NCI-H2171 (cell line): ENCODE data around the gene GPC6.
"Not testable (repeated sequence)": the region's sequence is repeated elsewhere in the genome, so short reads cannot be mapped to it uniquely, and the experiment has no call there.

Source experiments
- DNase-seq: peaks from one replicate; lab custom pipeline; 2025; lab: John Stamatoyannopoulos, UW

GPC6 gene

DNA sequence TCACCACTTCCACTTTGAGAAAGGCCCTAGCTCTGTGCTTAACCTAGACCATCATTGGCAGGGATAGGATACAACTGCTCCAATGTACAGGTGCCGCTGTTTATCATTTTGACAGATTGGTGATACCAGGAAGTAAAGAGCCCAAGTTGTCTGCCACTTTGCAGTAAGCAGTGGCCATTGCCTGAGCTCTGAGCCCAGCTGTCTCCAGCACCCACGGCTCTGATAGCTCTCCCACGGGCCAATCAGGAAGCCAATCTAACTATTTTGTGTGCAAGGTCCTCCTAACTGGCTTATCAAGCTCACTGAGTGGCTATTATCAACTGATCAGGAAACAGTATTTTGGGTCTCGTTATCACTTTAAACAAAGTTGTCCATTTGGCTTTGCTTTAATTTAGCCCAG is 1071.7 kb downstream of the GPC6 start:
- DNase-seq: no peak

DNA sequence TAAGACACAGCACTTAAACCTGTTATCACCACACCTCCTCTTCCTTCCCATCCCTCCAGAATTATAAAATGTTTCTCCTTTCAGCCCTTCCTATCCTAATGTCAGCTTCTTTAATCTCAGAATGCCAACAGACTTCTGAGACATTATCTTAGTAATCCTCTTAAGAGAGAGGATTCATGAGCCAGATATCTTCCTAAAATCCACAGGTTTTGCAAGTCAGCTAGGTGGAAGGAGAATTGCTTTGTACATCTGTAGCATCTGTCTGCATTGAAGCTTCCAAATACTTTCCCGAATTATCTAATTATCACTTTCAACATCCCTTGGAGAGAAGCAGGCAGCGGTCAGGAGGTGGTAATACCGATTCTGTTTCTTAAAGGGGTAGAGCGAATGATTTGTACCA is 1073.8 kb downstream of the GPC6 start:
- no peak for DNase-seq

DNA sequence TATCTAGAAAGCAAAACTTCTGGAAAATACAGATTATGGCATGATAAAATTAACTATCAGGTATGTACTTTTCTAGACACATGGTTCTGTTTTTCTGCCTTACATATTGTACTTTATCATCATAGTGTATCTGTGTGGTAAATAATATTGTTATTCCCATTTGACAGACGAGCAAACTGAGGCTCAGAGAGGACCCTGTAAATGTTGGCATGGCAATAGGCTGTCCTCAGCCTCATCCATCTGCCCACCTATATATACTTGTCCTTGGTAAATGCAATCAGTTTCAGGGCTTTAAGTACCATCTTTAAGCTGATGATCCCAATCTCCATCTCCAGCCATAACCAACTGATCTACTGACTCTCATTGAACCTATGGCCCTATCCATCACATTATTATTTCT is 1074.9 kb downstream of the GPC6 start:
- DNase-seq: no peak

DNA sequence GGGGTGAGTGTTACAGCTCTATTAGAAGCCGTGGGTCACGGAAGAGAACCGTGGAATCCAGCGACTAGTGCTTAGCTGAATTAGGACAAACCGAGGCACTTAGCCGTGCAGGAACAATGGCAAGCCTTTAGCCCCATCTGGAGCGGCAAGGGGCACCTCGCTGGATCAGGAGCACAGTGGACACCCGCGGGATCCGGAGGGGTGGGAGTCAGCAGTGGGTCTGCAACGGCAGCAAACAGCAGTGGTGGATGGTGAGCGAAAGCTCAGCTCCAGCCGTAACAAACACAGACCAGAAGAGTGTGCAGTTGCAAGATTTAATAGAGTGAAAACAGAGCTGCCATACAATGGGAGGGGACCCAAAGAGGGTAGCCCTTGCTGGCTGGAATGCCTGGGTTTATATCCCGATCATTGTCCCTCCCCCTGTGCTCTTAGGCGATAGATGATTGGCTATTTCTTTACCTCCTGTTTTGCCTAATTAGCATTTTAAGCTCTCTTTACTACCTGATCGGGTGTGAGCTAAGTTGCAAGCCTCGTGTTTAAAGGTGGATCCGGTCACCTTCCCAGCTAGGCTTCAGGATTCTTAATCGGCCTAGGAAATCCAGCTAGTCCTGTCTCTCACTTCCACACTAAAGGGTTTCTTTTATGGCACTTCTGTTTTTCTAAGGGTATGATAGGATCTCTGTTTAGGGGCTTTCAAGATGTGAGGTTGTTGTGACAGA is 1076.4 kb downstream of the GPC6 start:
- DNase-seq: not testable (repeated sequence)

DNA sequence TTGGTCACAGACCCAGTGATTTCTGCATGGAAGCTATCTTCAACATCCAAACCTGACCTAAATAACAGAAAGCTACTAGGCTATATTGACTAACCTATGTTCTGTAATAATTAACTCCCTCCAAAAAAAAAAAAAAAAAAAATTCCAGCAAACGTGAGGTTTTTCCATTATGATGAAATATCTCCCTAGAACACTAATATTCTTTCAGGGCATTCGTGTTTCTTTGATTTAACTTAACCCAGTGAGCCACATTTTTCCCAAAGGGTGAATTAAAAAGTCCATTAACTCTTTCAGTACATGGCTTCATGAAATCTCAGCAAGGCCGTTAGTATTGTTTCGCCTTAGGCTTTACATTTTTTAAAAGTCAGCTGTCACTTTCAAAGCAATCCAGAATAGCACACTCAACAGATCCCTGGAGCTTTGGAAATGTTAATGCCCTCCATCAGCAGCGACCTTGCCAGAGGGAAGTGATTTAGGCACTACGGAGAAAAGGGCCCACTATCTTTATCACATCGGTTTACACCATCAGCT is 1077.1 kb downstream of the GPC6 start:
- DNase-seq: no peak

DNA sequence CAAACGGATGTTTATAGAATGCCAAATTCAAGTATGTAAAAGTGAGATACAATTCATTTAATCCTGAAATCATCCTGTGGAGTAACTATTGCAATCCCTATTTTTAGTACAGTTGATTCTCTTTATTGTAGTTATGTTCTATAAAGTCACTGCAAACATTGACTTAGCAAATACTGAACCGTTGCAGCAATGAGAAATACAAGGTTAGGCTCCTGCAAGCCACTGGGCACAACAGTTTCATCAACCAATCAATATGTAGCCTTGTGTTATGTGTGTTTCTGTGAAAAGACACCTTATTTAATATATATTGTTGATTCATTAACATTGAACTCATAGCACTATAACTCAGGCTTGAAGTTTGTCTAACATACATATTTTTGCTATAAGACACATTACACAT is 1078.4 kb downstream of the GPC6 start:
- DNase-seq: no peak

DNA sequence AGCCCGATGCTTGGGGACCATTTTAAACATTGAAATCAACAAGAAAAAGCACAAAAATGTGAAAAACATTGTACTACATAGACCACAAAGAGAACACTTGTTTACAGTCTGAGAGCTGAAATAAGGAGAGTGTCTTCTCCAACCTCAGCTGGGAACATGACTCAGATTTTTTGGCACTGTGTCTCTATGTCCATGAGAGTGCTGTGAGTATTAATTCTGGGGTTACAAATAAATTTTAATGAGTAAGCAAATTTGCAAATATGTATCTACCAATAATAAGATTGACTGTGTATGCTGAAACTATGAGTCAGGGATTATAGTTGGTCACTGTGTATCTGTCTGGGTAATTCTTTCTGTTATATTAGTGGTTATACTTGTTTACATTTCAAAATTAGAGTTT is 1078.9 kb downstream of the GPC6 start:
- no peak for DNase-seq

DNA sequence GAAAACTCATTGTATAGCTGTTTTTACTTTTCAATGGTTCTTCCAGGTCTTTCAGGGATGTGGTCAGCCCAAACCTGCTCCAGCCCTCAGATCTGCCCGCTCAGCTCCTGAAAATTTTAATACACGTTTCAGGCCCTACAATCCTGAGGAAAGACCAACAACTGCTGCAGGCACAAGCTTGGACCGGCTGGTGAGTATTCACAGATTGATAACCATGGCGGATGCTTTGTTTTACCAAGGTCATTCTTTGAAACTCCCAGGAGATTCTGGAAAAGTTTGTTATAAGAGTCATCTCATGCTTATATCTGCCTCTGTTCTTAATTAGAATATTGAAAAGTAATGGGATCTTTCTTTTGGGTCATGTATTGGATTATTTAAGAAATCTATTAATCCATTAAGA is 1079.3 kb downstream of the GPC6 start:
- no peak for DNase-seq

DNA sequence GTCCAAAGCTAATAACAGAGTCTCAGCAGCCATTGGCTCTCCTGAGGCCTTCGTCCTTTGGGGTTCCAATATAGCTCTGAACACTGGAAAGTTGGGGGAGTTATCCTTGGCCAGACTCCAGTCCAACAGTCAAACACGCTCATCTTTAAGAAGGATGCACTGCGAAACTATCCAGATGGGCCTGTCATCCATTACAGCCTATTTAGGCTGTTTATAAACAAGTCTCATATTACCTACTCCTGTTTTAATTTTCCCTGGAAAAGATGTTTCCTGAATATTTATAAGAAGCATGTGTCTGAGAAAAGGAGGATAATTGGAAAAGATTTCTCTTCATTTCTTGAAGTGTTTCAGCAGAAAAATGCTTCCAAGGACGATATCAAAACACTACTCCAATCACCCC is 1082.2 kb downstream of the GPC6 start:
- DNase-seq: peak; percentile 79

DNA sequence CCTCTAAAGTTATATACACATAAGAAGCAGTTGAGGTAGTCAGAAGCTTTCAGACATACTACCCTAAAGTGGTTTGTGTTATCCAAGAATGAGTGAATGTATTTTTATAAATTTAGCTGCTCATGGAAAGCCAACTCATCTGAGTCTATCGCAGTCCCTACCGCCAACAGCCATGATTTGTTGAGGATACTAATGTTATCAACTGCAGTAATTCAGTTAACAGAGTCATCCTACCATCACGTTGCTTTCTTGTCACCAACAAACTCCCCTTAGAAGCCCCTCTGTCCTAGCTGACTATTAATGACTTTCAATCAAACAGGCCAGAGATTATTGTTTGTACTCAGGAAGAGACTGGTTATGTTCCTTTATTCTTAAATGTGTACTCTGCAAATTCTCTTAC is 1083.0 kb downstream of the GPC6 start:
- DNase-seq: no peak

DNA sequence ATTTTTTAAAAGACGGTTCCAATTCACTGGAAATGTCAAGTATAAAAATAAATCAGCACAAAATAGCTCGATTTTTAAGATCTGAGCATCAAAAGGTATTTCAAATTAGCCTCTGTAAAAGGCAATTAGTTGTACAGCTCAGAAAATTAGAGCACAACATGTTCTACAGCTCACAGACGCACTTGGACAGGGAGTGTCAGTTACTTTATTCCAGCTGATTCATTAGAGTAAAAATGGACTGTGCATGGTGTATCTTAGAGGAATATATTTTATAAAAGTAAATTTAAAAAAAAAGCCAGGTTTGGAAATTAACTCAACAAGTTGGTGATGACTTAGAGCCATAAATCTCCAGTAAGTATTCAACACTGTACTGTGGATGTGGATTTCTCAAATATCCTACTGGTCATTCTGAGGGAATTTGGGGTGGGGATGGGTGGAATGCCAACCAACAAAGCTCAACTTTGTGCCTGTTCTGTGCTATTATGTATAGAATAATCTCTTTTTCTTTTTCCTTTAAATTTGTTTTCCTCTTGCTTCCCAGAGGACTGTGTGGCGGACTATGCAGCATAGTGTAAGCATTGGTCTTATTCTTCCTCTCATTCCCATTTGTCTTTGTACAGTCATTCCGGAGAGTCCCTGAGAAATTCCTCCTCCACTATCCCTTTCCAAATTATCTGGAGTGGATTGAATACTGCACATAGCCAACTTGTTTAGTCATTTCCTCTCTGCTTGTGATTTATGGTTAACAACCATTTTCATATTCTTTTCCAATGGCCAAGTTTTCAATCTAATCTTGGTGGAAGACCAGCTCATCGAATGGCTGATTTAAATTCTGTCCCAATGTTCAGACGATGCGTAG is 1083.6 kb downstream of the GPC6 start:
- no peak for DNase-seq

DNA sequence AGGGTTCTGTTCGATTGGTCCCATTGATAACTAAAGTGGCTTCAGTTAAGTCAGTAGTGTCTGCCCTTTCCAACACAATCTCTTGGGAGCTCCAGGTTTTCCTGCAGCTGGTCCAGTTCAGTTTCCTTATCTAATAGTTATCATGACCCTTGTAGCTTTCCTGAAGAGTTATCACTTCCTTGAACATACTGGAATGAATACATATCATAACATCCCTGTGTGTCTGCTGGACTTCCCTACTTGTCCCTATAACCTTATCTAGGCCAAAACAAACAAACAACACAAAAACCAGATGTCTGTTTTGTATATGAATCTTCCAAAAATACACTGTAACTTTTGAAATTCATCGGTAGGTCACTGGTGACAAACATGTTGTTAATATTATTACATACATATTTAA is 1085.3 kb downstream of the GPC6 start:
- DNase-seq: no peak

DNA sequence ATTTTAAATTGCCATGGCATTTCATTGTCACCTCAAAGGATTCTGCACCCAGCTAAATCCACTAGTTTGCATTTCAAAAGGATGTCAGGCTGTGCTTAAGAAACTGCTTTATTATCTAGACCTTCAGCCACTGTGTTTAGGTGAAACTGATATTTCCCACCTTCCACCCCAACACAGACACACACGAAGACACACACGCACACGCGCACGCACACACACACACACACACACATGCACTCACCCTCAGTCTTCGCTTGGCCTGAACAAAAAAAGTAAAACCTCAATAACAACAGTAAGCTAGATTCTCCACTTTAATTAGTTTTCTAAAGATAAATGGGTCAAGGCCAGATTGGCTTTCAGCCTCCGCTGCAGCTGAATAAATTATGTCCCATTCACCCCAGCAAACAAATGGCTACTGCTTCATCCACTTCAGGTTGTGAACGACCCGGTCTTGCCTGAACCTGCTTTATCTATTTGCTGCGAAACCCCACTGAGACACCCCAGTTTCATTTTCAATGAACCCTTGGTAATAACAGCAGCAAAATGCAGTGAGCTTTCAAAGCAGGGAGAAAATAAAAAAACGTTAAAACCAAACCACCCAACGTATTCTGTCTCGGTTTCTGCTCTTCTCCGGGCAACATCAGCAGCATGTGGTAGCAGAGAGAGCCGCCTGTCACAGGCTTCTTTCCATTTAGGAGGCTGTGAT is 1086.1 kb downstream of the GPC6 start:
- no peak for DNase-seq

DNA sequence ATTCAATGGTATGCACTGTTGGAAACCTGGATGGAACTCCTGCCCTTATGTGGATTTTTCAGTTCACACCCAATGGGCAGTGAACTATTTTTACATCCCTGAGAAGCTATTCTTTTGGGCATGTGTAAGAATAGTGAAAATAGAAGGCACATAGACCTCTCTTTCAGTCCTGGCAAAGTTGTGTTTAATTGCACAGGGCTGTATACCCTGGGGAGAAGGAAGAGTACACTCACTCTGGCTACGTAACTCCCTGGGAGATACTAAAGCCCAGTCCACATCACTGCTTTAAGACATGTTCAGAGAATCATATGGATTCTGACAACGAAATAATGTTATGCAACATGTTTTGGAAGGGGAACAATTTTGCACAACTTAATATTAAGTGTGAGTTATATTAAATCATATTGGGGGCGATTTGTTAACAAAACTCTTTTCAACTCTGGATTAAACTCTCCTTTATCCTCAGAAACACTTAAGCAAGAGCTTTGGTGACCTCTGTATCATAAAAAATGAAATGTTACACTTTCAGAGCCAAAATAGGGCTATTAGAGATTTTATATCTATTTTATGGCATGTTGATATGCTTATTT is 1086.8 kb downstream of the GPC6 start:
- no peak for DNase-seq

DNA sequence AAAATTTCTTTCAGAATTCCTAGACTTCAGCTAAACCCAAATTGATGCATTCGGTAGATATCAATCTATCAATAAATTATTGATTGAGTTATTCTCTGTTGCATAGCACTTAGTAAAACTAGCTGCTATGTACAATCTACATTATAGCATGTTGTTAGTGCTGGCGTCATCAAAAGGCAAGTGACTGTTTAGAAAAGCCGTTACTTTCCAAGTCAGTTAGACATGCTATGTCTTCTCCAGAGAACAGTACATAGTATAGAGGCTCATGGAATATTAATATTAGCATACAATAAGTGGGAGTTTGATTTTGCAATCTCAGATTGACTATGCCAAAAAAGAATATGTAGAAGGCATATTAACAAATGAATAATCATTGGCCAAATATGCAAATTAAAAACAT is 1087.3 kb downstream of the GPC6 start:
- no peak for DNase-seq

DNA sequence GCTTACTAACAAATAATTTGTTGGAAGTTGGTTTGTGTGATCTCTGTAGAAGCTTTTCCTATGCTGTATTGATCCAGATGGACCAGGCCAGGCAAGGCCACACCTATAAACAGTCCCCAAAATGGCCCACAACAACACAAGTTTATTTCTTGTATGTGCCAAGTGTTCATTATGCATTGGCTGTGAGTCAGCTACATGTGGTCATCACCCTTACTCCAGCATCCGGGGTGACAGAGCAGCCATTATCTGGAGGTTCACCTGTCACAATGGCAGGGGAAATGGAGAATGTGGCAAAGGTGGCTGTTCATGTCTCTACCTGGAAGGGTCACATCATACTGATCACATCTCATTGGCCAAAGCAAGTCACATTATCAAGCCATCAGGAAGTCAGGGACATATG is 1088.6 kb downstream of the GPC6 start:
- no peak for DNase-seq

DNA sequence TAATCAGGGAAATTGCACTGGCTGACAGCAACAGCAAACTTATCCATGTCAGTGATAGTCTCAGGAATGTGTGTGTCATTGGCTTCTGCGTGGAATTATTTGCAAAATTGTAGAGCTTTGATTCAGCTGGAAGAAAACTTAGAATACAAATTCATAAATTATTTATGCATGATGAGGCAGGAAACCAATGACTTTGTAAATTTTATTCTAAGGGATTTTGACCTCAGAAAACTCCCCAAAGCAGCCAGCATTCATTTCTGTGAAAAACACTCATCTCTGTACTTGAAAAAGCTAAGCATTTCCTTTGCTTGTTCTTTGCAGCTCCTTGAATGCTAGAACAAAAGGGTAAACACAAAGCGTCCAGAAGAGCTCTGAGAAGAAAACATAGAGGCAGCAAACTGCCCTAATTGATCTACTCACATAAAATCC is 1090.5 kb downstream of the GPC6 start:
- no peak for DNase-seq

DNA sequence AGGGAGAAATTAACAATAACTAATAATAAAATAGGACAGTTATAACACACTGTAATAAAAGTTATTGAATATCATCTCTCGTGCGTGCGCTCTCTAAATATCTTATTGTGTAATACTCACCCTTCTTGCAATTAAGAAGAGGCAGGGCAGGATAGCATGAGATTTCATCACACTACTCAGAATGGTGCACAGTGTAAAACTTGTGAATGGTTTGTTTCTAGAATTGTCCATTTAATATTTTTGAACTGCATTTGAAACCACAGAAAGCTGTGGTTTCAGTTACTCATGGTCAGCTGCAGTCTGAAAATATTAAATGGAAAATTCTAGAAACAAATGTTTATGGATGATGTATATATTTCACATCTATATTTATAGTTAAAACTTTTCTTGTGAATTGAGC is 1091.8 kb downstream of the GPC6 start:
- no peak for DNase-seq

DNA sequence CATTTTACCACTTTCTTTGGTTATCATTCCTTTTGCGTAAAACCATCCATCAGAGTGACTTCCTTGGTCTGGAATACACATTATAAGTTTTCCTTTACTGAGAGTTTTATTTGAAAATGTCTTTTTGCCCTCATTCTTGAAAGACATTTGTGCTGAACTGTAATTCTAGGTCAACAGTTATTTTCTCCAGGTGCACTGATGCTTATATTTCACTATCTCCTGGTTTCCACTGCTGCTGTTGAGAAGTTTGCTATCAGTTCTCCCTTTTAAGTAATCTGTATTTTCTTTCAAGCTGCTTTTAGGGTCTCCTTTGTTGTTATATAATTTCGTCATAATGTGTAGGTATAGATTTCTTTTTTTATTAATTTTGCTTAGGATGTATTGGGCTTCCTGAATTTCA is 1092.9 kb downstream of the GPC6 start:
- no peak for DNase-seq

DNA sequence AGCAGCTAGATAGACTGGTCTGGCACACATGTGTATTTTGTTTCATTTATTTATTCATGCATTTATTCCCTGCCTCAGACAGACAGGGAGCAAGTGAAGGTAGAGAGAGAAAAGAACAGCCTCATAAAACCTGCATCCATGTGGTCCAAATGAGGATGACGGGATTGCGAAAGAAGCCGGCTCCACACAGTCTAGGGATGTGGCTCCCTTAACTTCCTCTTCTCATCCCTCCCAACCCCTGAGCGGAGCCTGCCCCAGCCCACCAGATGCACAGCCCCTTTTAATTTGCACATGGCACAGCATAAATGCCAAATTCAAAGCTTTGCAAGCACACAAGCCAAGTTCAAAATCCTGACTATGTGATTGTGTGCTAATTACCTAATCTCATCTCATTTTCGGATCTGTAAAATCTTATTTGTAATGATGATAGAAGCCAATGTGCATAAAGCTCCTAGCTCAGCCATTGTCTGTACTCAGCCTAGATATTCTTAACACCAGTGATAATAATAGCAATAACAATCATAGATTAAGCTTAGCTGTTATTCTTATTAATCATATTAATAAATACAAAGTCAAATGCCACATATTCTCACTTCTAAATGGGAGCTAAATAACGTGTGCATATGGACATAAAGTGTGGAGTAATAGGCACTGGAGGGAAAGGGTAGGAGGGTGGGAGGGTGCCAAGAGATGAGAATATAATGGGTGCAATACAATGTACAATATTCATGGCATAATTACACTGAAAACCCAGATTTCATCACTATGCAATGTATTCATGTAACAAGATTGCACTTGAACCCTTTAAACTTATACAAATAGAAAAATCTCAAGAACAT is 1096.5 kb downstream of the GPC6 start:
- DNase-seq: no peak
